Tibial nerve (tissue), 4 donors: ENCODE results near the gene SHISAL2A. TPM values are rescaled to one million over a fixed set of nuclear protein-coding genes. Genes with fewer than 3 reads are reported as not detected.

Source experiments
- DNase-seq, 2 donors: peaks; one replicate each; pipeline ENCODE4 v3.0.0-alpha.2; 2019; ENCODE audit warnings: low spot score in 2 of 2
- H3K27ac ChIP-seq, 4 donors: fragments of 200-600 bp; sonication (generic) in 3 of 4; one replicate each; pipeline ENCODE4 v1.5.1; 2017 to 2019; ENCODE audit warnings: mild to moderate bottlenecking in 1 of 4
- H3K27me3 ChIP-seq, 2 donors: fragments of 200-600 bp; sonication (generic) in 1 of 2; one replicate each; pipeline versions ENCODE4 v1.5.1 to v1.6.0; 2017 to 2019
- H3K36me3 ChIP-seq, 3 donors: fragments of 200-600 bp; sonication (generic); one replicate each; pipeline ENCODE4 v1.5.1; 2018 to 2019
- H3K4me1 ChIP-seq, 4 donors: fragments of 200-600 bp; sonication (generic) in 3 of 4; one replicate each; pipeline ENCODE4 v1.5.1; 2017 to 2019
- H3K4me3 ChIP-seq, 4 donors: fragments of 200-600 bp; sonication (generic) in 3 of 4; one replicate each; pipeline ENCODE4 v1.5.1; 2017 to 2019; ENCODE audit warnings: mild to moderate bottlenecking in 1 of 4, moderate library complexity in 1 of 4
- H3K9me3 ChIP-seq, 4 donors: fragments of 200-600 bp; sonication (generic) in 3 of 4; one replicate each; pipeline ENCODE4 v1.5.1; 2017 to 2019
- EP300 ChIP-seq, 2 donors: sonication (generic); formaldehyde crosslinking; IDR thresholded peaks; one replicate each; pipeline ENCODE4 v1.6.1; 2017; ENCODE audit warnings: antibody characterized with exemption in 2 of 2, mild to moderate bottlenecking in 1 of 2
- POLR2A ChIP-seq, 2 donors: fragments of 450-650 bp; IDR thresholded peaks; one replicate each; pipeline ENCODE4 v1.6.1; 2017; ENCODE audit warnings: antibody characterized with exemption in 2 of 2, mild to moderate bottlenecking in 2 of 2, moderate library complexity in 2 of 2
- WGBS, 2 donors: methylation state at CpG; one replicate each; pipeline ENCODE4 v1.1.5; 2018; 5-methylcytosine and 5-hydroxymethylcytosine counted together
- total RNA-seq, 4 donors: library from RNA; depleted of rRNA; stranded (reverse); fragments of >200 nt; gene quantifications; one replicate each; pipeline ENCODE4 v1.1.0, GENCODE V29; 2016
- TF ChIP-seq, protein P1 (sequence below), 5 experiments: fragments of 200-600 bp in 3 of 5; fragments of 450-650 bp in 2 of 5; sonication (generic) in 3 of 5; IDR thresholded peaks; one replicate each; pipeline ENCODE4 v1.5.1; 2016 to 2019; ENCODE audit warnings: antibody characterized with exemption in 5 of 5, mild to moderate bottlenecking in 3 of 5, moderate library complexity in 2 of 5

Gene SHISAL2A
- total RNA-seq, 4 donors from 2014 or later: 1.2 to 1.9 TPM; not detected in 2

DNA sequence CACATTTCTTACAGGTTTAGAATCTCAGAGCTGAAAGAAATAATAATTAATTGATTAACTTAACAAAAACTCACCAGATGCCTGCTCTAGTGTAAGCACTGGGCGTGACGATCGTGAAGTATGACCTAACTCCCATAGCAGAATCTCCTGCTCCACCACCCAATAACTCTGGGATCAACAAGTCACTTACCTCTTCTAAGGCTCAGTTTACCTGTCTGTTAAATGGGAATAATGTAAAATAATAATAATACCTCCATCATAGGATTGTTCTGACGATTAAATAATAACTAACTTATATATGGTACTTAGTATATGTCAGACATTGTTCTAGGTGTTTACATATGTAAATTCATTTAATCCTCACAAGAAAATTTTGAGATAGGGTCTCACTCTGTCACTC is 40.5 kb downstream of the SHISAL2A start:
- no peak for TF ChIP-seq POLR2A (IDR thresholded peaks at IDR 0.05)
- TF ChIP-seq, protein P1, sequence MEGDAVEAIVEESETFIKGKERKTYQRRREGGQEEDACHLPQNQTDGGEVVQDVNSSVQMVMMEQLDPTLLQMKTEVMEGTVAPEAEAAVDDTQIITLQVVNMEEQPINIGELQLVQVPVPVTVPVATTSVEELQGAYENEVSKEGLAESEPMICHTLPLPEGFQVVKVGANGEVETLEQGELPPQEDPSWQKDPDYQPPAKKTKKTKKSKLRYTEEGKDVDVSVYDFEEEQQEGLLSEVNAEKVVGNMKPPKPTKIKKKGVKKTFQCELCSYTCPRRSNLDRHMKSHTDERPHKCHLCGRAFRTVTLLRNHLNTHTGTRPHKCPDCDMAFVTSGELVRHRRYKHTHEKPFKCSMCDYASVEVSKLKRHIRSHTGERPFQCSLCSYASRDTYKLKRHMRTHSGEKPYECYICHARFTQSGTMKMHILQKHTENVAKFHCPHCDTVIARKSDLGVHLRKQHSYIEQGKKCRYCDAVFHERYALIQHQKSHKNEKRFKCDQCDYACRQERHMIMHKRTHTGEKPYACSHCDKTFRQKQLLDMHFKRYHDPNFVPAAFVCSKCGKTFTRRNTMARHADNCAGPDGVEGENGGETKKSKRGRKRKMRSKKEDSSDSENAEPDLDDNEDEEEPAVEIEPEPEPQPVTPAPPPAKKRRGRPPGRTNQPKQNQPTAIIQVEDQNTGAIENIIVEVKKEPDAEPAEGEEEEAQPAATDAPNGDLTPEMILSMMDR (IDR thresholded peaks at IDR 0.05): no peak
- TF ChIP-seq EP300 (IDR thresholded peaks at IDR 0.05): no peak
- H3K4me3 ChIP-seq: no peak overlapping the region
- no peak overlapping the region for H3K27ac ChIP-seq
- H3K4me1 ChIP-seq: peaks cover 0 to 16% (median 0%) of the 10 kb centered on the region in 4 donors
- DNase-seq: no peak
- WGBS, 2 donors: 95 to 96% methylated on average over 4 of the region's 4 CpGs
- H3K27me3 ChIP-seq: no peaks in the 10 kb centered on the region
- H3K9me3 ChIP-seq: no peaks in the 10 kb centered on the region
- no peaks in the 10 kb centered on the region for H3K36me3 ChIP-seq

GRCh38 chr1:52674497-52675384 is 41.8 kb downstream of the SHISAL2A start:
- WGBS, 2 donors: 68 to 73% methylated on average over 6 of the region's 6 CpGs
- no peaks in the 10 kb centered on the region for H3K27me3 ChIP-seq

GRCh38 chr1:52676249-52676903 is 43.4 kb downstream of the SHISAL2A start:
- Histone ChIP-seq H3K9me3 (no peaks in the 10 kb centered on the region), H3K4me1 (peaks cover 0 to 11% (median 0%) of the 10 kb centered on the region in 4 donors), H3K27ac (no peak overlapping the region), H3K27me3 (no peaks in the 10 kb centered on the region), H3K4me3 (no peak overlapping the region), H3K36me3 (no peaks in the 10 kb centered on the region)
- no peak for TF ChIP-seq POLR2A (IDR thresholded peaks at IDR 0.05)
- whole genome bisulfite sequencing, 2 donors: 68 to 90% methylated on average over 4 to 8 of the region's 8 CpGs
- DNase-seq: no peak

More at GRCh38 chr1:52674497-52675384, 41.8 kb downstream of the SHISAL2A start:
- Histone ChIP-seq H3K4me1 (peaks cover 0 to 16% (median 0%) of the 10 kb centered on the region in 4 donors), H3K27ac (no peak overlapping the region), H3K36me3 (no peaks in the 10 kb centered on the region), H3K9me3 (no peaks in the 10 kb centered on the region), H3K4me3 (no peak overlapping the region)
- TF ChIP-seq EP300 (IDR thresholded peaks at IDR 0.05): no peak
- no peak for TF ChIP-seq POLR2A (IDR thresholded peaks at IDR 0.05)
- TF ChIP-seq, protein P1 (IDR thresholded peaks at IDR 0.05): no peak
- no peak for DNase-seq

DNA sequence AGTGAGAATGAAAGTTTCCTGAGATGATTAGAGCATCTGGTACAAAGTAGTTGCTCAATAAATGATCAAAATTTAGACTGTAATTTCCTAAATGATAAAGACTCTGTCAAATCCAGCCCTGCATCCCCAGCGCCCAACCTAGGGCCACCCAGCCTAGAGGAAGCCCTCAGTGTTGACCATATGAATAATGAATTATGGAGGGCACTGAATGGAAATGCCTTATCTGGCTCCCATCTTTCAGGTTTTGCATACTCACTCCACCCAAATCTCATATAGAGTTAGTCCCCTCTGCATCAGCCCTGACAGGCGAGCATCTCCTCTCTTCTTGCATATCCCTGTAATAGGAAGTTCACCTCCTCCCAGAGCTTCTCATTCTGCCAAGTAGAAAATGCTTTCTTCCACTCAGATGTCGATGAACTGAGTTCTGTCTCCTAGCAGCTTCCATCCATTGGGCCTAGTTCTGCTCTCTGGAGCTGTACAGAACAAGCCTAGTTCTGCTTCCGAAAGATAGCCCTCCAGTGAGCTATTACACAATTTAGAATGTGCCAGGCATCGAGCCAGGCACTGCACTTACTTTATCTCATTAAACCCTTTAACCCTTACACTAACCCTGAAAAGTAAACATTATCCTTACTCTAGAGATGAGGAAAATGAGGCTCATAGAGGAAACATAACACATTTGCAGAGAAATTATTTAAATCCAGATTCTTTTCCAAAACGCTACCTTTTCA is 44.3 kb downstream of the SHISAL2A start:
- Histone ChIP-seq H3K9me3 (no peaks in the 10 kb centered on the region), H3K36me3 (no peaks in the 10 kb centered on the region), H3K27ac (peak overlapping the region in 1 of 4 donors; percentile 6), H3K4me3 (no peak overlapping the region), H3K27me3 (no peaks in the 10 kb centered on the region), H3K4me1 (peaks cover 0 to 11% (median 0%) of the 10 kb centered on the region in 4 donors)
- TF ChIP-seq EP300 (IDR thresholded peaks at IDR 0.05): peak in 1 of 2 donors; percentile 31
- TF ChIP-seq, protein P1 (IDR thresholded peaks at IDR 0.05): no peak
- WGBS, 2 donors: 59 to 62% methylated on average over 6 of the region's 6 CpGs
- peak in 1 of 2 donors; percentile 25 for DNase-seq

- no peak overlapping the region for H3K27ac ChIP-seq
- no peak overlapping the region for H3K4me3 ChIP-seq
- no peak for TF ChIP-seq EP300 (IDR thresholded peaks at IDR 0.05)
- H3K36me3 ChIP-seq: no peaks in the 10 kb centered on the region
- H3K4me1 ChIP-seq: peaks cover 0 to 11% (median 0%) of the 10 kb centered on the region in 4 donors
- DNase-seq: no peak
- 76 to 83% methylated on average over 1 of the region's 1 CpG for WGBS, 2 donors
- H3K27me3 ChIP-seq: no peaks in the 10 kb centered on the region
- H3K9me3 ChIP-seq: no peaks in the 10 kb centered on the region
Observed at GRCh38 chr1:52679048-52679447, 46.1 kb downstream of the SHISAL2A start.
